Keratinocyte (primary cell): ENCODE measurements around the gene SOX8. TPM values are rescaled to one million over a fixed set of nuclear protein-coding genes. Genes with fewer than 3 reads are reported as not detected.
"Not testable (repeated sequence)": the region's sequence is repeated elsewhere in the genome, so short reads cannot be mapped to it uniquely, and the experiment has no call there.

Experiments
- DNase-seq: peaks from one replicate; pipeline ENCODE4 v3.0.0-alpha.2; 2011; ENCODE audit warnings: low read depth, missing footprints, low spot score
- FAIRE-seq: peaks from 2 replicates; lab custom pipeline; 2011; peaks lifted over from hg19 to GRCh38; lab: Jason Lieb, UNC
- H2AFZ ChIP-seq: 2 replicates; pipeline ENCODE4 v1.6.0; 2012; ENCODE audit warnings: low read length, control low read depth, inconsistent platforms; ENCODE audit not compliant: control insufficient read depth
- H3K27ac ChIP-seq: 2 replicates; pipeline ENCODE4 v1.5.1; 2011; ENCODE audit warnings: low read length; ENCODE audit not compliant: control insufficient read depth, insufficient read depth
- H3K27me3 ChIP-seq: 3 replicates; pipeline ENCODE4 v1.6.0; 2011; ENCODE audit warnings: low read length; ENCODE audit not compliant: control insufficient read depth, insufficient read depth; ENCODE audit errors: extremely low read depth
- H3K36me3 ChIP-seq, 2 experiments: 2 replicates in 1 of 2; 3 replicates in 1 of 2; pipeline ENCODE4 v1.5.1; 2011; ENCODE audit warnings: low read length in 2 of 2, mild to moderate bottlenecking in 1 of 2; ENCODE audit not compliant: control insufficient read depth in 2 of 2, insufficient read depth in 2 of 2; ENCODE audit errors: extremely low read depth in 1 of 2
- H3K4me1 ChIP-seq: 3 replicates; pipeline ENCODE4 v1.5.1; 2011; ENCODE audit warnings: low read length; ENCODE audit not compliant: control insufficient read depth, insufficient read depth; ENCODE audit errors: extremely low read depth
- H3K4me2 ChIP-seq: 3 replicates; pipeline ENCODE4 v1.6.0; 2011; ENCODE audit warnings: low read depth, low read length; ENCODE audit not compliant: control insufficient read depth, insufficient read depth; ENCODE audit errors: extremely low read depth
- H3K4me3 ChIP-seq, 3 experiments: fragments of 200-600 bp in 1 of 3; sonication (generic) in 1 of 3; 2 replicates in 2 of 3; 3 replicates in 1 of 3; pipeline ENCODE4 v1.5.1; 2011 to 2016; ENCODE audit warnings: low read length in 3 of 3, mild to moderate bottlenecking in 3 of 3, control low read depth in 2 of 3, inconsistent platforms in 1 of 3, low read depth in 1 of 3, mixed read lengths in 1 of 3, mixed run types in 1 of 3, moderate library complexity in 1 of 3; ENCODE audit not compliant: control insufficient read depth in 2 of 3, insufficient read depth in 2 of 3; ENCODE audit errors: extremely low read depth in 1 of 3
- H3K79me2 ChIP-seq: 2 replicates; pipeline ENCODE4 v1.6.0; 2012; ENCODE audit warnings: low read length; ENCODE audit not compliant: control insufficient read depth, insufficient read depth
- H3K9ac ChIP-seq: 3 replicates; pipeline ENCODE4 v1.6.0; 2011; ENCODE audit warnings: low read length; ENCODE audit not compliant: control insufficient read depth, insufficient read depth; ENCODE audit errors: extremely low read depth
- H3K9me1 ChIP-seq: 3 replicates; pipeline ENCODE4 v1.6.0; 2011; ENCODE audit warnings: low read length; ENCODE audit not compliant: control insufficient read depth, insufficient read depth; ENCODE audit errors: extremely low read depth
- H3K9me3 ChIP-seq: 2 replicates; pipeline ENCODE4 v1.5.1; 2012; ENCODE audit warnings: low read depth, low read length; ENCODE audit not compliant: control insufficient read depth
- H4K20me1 ChIP-seq: 3 replicates; pipeline ENCODE4 v1.6.0; 2011; ENCODE audit warnings: low read length; ENCODE audit not compliant: control insufficient read depth, insufficient read depth; ENCODE audit errors: extremely low read depth
- CTCF ChIP-seq, 3 experiments: IDR thresholded peaks in 1 of 3; conservative IDR thresholded peaks in 1 of 3; optimal IDR thresholded peaks in 1 of 3; 2 replicates in 2 of 3; 3 replicates in 1 of 3; pipeline versions ENCODE3 to v1.5.1; 2011; ENCODE audit warnings: low read length in 3 of 3, mild to moderate bottlenecking in 3 of 3, moderate library complexity in 2 of 3, control low read depth in 1 of 3, inconsistent platforms in 1 of 3; ENCODE audit not compliant: insufficient read depth in 2 of 3; ENCODE audit errors: extremely low read depth in 1 of 3
- EZH2 ChIP-seq: IDR thresholded peaks from one replicate; pipeline ENCODE4 v1.6.1; 2012; ENCODE audit warnings: inconsistent platforms, mild to moderate bottlenecking, low read length, moderate library complexity
- dilution Hi-C: fragments of 300-500 bp; cut with MboI; formaldehyde crosslinking; loops from one replicate; pipeline ENCODE4 v1.7.0; 2020; ENCODE audit warnings: low sequenced_read_pairs; ENCODE audit not compliant: extremely low pct_ligation_motif_present
- polyA plus RNA-seq, 5 experiments: library from polyadenylated mRNA; depleted of rRNA in 3 of 5; stranded (reverse) in 3 of 5; stranded (forward) in 1 of 5; unstranded in 1 of 5; fragments of >200 nt; gene quantifications; 1 replicate in 1 of 5; 2 replicates in 3 of 5; 3 replicates in 1 of 5; pipeline versions ENCODE4 v1.2.1 to v1.2.3, GENCODE V29; 2011 to 2012; ENCODE audit warnings: missing spikeins in 2 of 5, low read depth in 1 of 5, low replicate concordance in 1 of 5

Gene SOX8
- polyA plus RNA-seq, 1 donor (not counting 4 experiments of a cell fraction or from before 2014, with no cell fraction given) = 0.03 TPM

- TF ChIP-seq EZH2 = no peak
- no peak for TF ChIP-seq CTCF (optimal IDR thresholded peaks at IDR 0.05 in 1 of 3, IDR thresholded peaks at IDR 0.05 in 1 of 3, conservative IDR thresholded peaks at IDR 0.05 in 1 of 3; ENCODE audit: extremely low read depth in 1 of 3, insufficient read depth in 2 of 3, low read length in 3 of 3)
- no peak for DNase-seq
- Histone ChIP-seq H2AFZ (no peak overlapping the region), H3K36me3 (no peaks in the 10 kb centered on the region), H4K20me1 (no peaks in the 10 kb centered on the region), H3K9me1 (no peaks in the 10 kb centered on the region), H3K4me3 (no peak overlapping the region), H3K79me2 (no peaks in the 10 kb centered on the region), H3K9ac (no peak overlapping the region), H3K27me3 (no peaks in the 10 kb centered on the region), H3K4me1 (no peaks in the 10 kb centered on the region), H3K9me3 (no peaks in the 10 kb centered on the region), H3K4me2 (no peak overlapping the region), H3K27ac (no peak overlapping the region)
- no peak for FAIRE-seq
- dilution Hi-C loops = no loop called here
Observed at GRCh38 chr16:946048-946395, 35.5 kb upstream of the SOX8 start.

GRCh38 chr16:947255-947921 is 34.2 kb upstream of the SOX8 start:
- DNase-seq = no peak
- no peaks in the 10 kb centered on the region for H4K20me1 ChIP-seq
- H3K79me2 ChIP-seq = no peaks in the 10 kb centered on the region
- H2AFZ ChIP-seq = no peak overlapping the region
- FAIRE-seq = no peak
- no peak overlapping the region for H3K9ac ChIP-seq
- H3K36me3 ChIP-seq = no peaks in the 10 kb centered on the region
- H3K27ac ChIP-seq = no peak overlapping the region
- H3K9me3 ChIP-seq = no peaks in the 10 kb centered on the region
- H3K4me2 ChIP-seq = no peak overlapping the region
- no peaks in the 10 kb centered on the region for H3K4me1 ChIP-seq
- TF ChIP-seq CTCF (optimal IDR thresholded peaks at IDR 0.05 in 1 of 3, IDR thresholded peaks at IDR 0.05 in 1 of 3, conservative IDR thresholded peaks at IDR 0.05 in 1 of 3; ENCODE audit: extremely low read depth in 1 of 3, insufficient read depth in 2 of 3, low read length in 3 of 3) (no peak), EZH2 (no peak)
- no peak overlapping the region for H3K4me3 ChIP-seq
- no peaks in the 10 kb centered on the region for H3K9me1 ChIP-seq
- dilution Hi-C loops = no loop called here
- H3K27me3 ChIP-seq = no peaks in the 10 kb centered on the region

GRCh38 chr16:947922-948303 is 33.7 kb upstream of the SOX8 start:
- dilution Hi-C loops, H3K9ac ChIP-seq, FAIRE-seq, H2AFZ ChIP-seq, H3K4me3 ChIP-seq, H3K4me2 ChIP-seq, H3K27ac ChIP-seq, H3K9me1 ChIP-seq, H3K36me3 ChIP-seq, H4K20me1 ChIP-seq, H3K79me2 ChIP-seq, H3K27me3 ChIP-seq, H3K4me1 ChIP-seq, H3K9me3 ChIP-seq, DNase-seq: not testable (repeated sequence)

GRCh38 chr16:948767-949166 is 32.8 kb upstream of the SOX8 start:
- dilution Hi-C loops, H3K9ac ChIP-seq, H3K36me3 ChIP-seq, H3K4me1 ChIP-seq, H4K20me1 ChIP-seq, H3K9me1 ChIP-seq, H3K4me3 ChIP-seq, H3K27me3 ChIP-seq, FAIRE-seq, H2AFZ ChIP-seq, H3K9me3 ChIP-seq, DNase-seq, H3K4me2 ChIP-seq, H3K79me2 ChIP-seq, H3K27ac ChIP-seq: not testable (repeated sequence)
